Measurements from ENCODE around the gene DHRS11.

The DHRS11 gene, protein sequence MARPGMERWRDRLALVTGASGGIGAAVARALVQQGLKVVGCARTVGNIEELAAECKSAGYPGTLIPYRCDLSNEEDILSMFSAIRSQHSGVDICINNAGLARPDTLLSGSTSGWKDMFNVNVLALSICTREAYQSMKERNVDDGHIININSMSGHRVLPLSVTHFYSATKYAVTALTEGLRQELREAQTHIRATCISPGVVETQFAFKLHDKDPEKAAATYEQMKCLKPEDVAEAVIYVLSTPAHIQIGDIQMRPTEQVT

DNA sequence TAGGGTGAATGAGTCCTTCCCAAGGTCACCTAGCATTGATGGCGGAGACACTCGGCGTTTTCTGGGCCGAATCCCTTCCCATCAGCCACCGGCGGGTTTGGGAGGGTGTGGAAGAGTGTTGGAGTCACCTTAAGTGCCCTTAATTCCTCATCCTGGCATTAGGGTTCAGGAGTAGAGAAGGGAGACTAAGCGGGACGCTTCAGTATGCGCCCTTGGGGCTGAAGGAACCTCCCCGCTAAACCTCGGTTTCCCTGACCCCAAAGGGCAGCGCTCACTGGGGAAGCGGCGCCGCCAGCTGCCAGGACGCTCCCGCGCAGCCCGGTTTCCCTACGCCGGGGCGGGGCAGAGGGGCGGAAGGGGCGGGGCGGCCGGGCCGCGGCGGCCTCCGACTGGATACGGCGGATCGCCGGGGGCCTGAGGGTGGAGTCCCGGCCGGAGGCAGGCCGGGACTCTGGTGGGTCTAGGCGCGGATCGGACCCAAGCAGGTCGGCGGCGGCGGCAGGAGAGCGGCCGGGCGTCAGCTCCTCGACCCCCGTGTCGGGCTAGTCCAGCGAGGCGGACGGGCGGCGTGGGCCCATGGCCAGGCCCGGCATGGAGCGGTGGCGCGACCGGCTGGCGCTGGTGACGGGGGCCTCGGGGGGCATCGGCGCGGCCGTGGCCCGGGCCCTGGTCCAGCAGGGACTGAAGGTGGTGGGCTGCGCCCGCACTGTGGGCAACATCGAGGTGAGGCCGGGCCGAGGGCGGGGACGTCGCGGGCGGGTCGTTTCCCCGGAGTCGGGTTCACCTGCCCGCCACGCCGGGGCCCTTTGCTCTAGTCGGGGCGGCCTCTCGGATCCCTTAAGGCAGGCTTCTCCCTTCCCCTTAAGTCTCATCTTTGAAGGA lies at the start of gene DHRS11:
TSS of gene DHRS11 (plus strand) at position 446 of the 882 bp plus-strand sequence. CDS start at position 577, 131 bp downstream.
- DNase-seq (ENCODE audit: low spot score): peak; percentile 68

DNA sequence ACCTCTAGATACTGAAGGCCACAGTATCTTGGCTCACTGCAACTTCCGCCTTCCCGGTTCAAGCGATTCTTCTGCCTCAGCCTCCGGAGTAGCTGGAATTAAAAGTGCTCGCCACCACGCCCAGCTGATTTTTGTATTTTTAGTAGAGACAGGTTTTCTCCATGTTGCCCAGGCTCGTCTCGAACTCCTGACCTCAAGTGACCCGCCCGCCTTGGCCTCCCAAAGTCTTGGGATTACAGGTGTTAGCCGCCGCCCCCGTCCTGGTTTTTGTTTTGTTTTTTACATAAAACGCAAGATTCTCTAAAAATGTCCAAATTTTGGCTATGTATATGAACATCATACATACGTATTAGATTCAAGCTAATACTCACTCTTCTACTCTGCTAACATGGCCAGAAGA lies 48.9 kb upstream of the DHRS11 start:
- DNase-seq (ENCODE audit: low spot score): no peak

DNA sequence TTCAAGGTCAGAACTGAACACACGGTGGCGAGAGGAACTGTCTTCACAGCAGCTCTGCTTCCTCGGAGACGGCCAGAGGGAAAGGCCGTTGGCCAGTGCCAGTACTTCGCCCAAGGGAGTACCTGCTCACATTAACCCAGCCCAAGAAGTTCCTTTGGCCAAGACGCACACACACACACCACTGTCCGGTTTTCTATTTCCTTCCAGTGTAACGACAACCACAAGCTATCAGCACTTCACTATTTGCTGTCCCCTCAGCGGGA lies 47.7 kb upstream of the DHRS11 start:
- DNase-seq (ENCODE audit: low spot score): peak; percentile 15

DNA sequence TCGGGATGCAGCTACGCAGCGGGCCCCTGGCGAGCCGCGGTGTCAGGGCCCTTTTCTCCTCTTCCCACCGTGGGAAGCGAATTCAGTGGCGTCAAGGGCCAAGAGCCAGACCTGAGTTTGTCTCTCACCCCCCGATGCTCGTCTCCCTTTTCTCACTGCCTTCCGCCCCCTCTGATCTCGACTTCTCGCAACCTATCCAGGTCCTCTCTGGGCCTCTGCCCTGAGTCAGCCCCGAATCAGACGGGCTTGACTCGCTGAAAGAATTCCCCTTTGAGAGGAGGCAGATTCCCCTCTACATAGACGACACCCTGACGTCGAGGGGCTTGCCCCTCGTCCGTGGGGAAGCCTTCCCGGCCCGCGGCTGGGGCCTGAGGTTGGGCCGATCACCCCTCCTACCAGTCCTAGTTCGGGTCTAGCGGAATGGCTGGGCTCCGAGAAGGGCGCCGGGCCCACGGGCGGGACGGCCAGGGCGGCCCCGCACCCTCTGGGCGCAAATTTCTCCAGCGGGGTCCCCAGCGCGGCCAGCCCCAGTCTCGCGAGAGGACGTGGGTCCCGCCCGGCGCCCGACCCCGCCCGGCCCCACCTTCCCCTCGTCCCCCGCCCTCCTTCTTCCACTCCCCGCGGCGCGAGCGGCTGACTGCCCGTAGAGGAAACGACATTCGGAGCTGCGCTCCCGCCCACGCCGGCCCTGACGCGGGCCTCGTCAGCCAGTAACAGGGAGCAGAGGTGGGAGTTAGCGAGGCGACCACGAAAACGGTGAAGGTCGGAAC lies 47.2 kb upstream of the DHRS11 start, which contains the start of gene GGNBP2:
TSS of gene GGNBP2 (plus strand) at position 613 of the 770 bp plus-strand sequence. CDS start 806 bp downstream, outside the sequence.
- DNase-seq (ENCODE audit: low spot score): peak; percentile 91

DNA sequence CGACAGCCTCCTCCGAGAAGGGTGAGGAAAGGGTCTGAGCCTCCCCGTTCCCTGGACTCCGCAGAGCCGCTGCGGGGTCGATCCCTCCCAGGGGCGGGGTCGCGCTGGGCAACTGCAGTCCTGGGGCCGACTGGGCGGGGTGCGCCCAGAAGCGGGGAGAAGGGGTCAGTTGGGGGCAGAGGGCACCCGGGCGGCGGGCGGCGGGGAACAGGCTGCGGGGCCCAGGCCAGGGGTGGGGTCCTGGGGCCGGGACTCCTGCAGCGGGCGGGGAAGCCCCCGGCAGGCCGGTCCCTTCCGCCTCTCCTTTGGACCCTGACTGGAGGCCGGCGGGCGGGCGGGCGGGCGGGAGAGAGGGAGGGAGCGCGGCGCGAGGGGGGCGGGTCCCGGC lies 46.6 kb upstream of the DHRS11 start:
- DNase-seq (ENCODE audit: low spot score): no peak

DNA sequence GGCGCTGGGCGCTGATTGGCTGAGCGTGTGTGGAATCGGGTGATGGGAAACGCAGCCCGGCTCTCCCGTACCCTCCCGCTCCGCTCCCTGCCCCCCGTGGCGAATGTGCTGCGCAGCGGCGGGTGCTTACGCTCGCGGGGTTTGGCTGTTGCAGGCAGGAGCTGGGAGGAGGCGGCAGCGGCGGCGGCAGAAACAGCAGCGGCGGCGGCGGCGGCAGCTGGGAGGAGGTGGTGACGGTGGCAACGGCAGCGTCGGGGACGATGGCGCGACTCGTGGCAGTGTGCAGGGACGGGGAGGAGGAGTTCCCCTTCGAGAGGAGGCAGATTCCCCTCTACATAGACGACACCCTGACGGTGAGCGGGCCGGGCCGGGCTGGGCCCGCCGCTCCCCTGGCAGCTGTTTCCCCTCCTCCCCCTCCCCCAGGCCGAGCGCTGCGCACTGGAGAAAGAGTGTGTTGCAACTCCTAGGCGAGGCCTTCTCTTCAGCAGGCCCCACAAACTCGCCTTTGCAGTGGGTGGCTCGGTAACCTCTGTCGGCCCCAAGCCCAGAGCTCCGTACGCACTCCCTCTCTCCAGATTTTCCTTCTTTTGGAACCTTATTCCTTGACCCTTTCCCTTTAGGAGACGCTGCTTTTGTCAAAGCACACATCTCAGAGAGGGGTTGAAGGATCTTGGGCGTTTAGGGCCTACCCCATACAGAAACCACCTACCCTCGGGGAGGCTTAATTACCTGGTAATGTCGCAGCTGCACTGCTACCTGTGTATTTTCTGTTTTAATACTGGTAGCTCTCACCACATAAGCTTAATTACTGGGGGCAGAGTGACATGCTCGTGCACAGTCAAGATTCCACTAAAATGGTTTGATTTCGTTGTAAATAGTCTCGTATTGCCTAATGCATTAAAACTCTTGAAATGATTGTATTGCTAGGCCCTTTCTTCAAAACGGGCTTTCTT lies 45.9 kb upstream of the DHRS11 start:
- peak; percentile 97 for DNase-seq (ENCODE audit: low spot score)

DNA sequence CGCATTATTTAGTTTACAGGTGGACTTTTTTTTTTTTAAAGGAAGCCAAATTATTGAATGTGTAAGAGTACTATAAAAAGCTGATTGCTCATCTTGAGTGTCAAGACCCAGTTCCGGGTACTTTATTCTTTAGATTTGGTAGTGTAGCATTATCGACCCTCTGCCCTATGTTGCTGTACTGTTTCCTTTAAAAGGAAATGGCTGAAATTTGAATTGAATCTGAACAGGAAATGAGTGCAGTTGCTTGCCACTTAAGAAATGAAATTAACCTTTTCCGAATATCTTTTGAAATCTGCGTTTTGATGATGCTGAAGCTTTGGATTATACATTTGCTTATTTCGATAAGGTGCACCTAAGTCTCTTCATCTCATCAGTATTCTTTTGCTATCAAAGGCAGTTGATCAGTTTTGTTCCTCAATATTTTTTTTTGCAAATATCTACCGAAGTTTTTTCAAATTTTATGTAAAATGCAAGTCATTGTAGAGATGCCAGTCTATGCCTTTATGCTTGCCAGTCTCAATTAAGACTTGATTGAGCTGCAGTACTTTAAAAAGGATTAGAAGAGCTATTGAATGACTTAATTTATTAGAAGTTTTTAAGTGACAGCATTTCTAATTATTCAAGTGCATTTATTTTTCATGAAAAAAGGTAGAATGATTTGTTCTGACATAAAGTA lies 45.1 kb upstream of the DHRS11 start:
- DNase-seq (ENCODE audit: low spot score): peak; percentile 7

DNA sequence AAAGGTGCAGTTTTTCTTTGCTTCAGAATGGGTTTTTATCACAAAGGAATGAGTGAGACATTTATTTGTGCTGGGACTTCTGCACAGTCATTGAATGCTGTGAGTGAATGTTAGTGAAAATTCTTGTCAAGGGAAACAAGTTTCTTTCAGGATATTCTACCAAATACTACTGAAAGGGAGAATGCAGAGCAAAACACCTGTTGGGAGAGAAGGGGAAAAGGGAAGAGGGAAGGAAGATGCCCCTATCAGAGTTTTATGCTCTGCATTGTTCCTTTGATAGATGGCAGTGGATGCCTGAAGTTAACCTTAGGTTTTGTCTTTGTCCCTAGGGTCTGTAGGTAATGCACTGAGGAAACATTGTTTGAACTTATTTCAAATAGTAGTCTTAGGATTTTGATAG lies 43.9 kb upstream of the DHRS11 start:
- DNase-seq (ENCODE audit: low spot score): no peak

DNA sequence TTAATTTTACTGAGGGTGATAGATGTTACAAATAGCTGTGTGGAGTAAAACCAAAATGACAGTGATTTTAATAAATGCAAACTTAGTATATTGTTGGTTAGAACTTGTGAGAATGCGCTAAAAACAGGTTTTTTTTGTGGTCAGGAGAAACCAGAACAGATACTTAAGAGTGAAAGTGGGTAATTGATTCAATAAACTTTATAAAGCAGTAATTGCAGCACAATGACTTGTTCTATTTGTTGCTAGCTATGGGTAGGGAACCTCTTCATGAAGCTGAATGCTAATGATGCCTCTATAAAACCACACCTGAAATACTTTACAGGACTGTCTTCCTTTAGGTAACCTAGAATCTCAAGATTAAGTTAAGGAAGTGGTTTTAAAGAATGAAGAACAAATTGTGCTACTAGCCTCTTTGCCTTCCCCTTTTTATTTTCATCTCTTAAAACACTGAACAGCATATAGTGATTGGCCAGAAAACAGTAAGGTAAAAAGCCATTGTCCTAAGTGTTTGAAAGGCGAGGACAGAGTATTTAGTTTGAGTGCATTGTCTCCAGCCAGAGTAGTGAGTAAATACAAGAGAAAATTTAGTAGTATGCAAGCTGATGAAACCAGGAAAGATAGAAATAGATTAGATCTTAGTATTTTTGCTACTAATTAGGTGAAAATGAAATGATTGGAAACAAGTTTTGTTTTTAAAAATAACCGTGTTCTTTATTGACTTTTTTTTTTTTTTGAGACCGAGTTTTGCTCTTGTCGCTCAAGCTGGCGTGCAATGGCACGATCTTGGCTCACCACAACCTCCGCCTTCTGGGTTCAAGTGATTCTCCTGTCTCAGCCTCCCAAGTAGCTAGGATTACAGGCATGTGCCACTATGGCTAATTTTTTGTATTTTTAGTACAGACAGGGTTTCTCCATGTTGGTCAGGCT lies 40.9 kb upstream of the DHRS11 start:
- peak; percentile 20 for DNase-seq (ENCODE audit: low spot score)

DNA sequence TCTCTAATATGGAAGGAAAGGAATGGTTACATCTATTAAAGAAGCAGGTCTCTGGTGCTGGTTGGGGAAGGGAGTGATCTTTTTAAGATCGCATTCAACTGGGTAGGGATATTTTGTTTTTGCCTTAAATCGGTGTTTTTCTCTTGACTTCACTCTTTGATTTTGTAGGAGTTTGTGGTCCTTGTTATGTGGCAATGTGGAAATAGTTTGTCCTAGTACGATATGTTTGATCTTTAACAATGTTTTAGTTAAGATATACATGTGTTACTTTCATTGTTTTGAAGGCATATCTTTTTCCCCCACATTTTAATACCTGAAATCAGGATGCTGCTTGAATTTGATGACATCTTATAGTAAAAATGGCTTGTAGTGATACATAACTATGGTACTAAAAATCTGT lies 38.2 kb upstream of the DHRS11 start:
- DNase-seq (ENCODE audit: low spot score): no peak

DNA sequence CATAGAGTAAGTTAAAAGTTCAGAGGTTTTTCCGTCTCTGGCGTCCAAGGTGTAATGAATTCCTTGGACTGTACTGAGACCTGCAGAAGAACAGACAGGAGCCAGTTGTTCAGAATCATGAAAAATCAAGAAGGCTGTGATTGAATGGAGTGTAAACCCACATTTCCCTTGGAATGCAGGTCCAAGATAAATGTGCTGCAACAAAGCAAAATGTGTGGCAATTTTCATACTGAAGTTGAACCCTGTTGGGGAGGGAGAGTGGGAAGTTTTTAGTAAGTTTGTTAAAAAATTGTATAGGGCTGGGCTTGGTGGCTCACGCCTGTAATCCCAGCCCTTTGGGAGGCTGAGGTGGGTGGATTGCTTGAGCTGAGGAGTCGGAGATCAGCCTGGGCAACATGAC lies 25.6 kb upstream of the DHRS11 start:
- DNase-seq (ENCODE audit: low spot score): no peak

DNA sequence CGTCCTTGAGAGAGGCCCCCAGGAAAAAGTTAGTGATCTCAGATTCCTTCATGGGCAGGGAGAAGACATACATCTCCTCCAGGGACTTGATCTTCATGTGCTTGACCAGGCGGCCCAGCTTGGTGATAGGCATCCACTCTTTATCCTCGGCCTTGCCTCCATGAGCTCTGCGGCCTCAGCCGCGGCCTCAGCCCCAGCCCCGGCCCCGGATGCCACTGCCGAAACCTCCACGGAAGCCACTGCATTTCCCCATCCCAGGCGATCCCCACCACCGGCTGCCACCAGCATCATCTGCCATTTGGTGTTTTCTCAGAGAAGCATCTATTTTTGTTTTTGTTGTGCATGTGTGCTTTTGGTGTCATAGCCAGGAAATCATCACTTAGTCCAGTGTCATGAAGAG lies 16.7 kb upstream of the DHRS11 start:
- no peak for DNase-seq (ENCODE audit: low spot score)

DNA sequence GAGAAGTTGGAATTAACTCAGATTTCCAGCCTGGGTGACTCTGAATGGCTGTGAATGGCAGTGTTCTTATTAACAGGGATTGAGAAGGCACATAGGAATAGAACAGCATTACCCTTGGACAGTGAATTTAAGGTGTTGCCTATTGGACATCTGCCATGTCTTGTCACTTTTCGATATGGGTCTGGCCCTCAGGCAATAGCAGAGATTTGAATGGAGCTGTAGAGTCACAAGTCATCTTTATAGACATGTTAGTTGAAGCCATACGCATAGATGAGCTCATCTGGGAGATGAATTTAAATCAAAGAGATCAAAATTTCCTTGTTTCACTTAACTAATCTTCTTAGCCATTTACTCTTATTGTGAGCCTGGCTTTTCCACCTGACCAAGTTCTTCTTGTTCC lies 14.9 kb upstream of the DHRS11 start:
- DNase-seq (ENCODE audit: low spot score): no peak

DNA sequence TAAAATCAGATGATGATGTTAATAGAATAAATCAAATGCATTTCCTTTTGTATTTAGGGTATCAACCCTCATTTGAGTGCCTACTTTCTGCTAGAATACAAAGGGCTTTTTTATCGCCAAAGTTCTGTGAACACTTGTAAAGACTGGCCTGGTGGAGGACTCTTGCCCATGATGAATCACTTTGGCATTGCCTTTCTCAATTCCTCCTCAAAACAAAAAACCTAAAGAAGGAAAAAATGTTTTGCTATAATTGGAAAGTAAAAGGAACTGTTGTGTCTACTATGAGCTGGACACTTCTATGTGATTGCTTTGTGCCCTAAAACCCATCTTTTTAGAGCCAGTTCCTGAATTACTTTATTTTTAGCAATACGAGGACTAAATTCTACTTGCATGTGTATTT lies 13.0 kb upstream of the DHRS11 start:
- no peak for DNase-seq (ENCODE audit: low spot score)

DNA sequence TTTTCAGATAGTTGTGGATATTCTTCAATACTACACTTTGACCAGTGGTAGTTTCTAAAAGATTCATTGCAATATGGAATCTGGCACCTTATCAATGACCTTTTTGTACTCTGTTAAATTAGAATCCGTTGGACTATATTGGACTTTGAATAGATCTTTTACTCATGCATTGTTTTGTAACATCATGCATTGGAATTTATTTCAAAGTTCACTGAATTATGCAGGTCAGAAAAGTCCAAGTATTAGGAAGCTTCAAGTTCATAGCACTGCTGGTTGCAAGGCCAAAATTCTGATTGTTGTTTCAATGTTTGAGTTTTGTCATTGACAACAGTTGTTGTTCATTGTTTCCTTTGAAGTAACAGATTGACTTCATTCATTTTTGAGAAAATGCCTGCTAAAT lies 7.9 kb upstream of the DHRS11 start:
- no peak for DNase-seq (ENCODE audit: low spot score)

DNA sequence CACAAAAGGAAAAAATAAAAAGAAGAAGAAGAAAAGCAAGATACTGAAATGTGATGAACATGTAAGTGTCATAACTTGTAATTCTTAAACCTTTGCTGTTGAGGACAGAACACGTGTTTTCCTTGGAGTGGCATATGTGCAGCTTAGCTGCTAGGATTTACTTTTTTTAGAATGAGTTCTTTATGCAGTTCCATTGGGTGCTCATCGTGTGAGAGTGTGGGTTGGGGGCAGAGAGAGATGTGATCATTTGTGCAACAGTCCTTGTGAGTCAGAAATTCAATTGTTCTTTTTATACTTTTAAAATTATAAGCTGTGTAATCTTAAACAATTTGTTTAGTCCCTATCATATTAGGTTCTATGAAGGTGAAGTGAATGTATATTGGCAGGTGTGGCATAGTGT lies 5.5 kb upstream of the DHRS11 start:
- no peak for DNase-seq (ENCODE audit: low spot score)

DNA sequence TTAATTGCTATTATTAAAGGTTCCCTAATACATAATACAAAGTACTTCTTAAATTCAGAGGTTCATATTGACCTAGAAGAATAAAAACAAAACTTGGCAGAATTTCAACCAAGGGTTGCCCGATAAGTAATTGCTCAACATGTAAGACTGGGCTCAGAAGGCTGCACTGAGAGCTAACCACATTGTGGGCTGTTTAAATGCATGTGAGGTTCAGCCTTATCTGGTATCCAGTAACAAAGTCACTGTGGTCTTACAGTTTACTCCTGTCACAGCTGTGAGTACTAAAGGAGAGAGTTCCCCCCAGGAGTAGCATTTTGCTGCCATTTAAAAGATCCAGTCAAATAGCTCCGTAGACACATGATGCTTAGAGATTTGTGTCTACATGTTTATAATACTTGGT lies 1.6 kb upstream of the DHRS11 start:
- no peak for DNase-seq (ENCODE audit: low spot score)

DNA sequence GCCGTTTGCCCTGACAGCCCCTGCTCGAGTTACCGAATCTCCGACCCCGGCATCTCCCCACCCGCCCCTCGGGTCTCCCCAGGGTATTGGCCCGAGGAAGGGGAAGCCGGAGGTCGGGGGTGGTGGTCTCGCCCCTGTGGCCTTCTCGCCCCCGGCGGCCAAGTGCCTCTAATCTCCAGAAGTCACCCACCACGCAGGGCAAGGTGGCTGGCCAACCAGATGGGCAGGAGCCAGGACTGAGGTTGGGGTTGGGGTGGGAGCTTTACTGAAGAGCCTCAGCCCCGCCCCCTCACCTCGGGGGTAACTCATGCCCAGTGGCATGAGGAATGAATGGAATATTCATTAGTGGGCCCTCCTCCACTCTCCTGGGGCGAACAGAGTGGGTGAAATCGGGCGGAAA lies 637 bp downstream of the DHRS11 start:
- no peak for DNase-seq (ENCODE audit: low spot score)

DNA sequence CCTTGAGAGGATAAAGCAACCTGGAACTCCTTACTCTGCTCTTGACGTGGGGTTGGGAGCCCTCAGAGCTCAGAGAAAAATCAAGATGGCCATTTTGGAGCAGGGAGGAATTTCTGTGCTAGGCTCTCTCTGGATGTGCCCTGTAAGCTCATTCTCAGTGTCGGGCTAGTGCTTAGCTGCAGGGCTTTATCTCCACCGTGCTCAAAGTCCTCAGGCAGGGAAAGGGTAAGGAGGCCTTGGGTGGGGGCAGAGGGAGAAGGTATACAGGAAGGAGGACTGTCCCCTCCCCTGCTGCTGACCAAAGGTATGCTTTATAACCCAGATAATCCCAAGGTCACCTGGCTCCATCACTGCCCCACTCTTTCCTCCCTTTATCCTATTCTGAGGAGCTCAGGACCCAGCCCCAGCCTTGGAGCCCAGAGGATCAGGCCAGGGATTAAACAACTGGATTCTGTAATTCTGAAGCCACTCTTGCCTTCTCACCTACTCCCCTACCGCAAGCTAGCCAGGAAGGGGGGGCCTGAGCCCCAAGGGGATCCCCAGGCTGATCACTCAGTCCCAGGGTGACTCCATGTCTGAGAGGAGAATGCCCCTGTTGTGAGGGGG lies 1.1 kb downstream of the DHRS11 start:
- no peak for DNase-seq (ENCODE audit: low spot score)

Data from CD4-positive, alpha-beta T cell treated with Interleukin-2 at 100 ng/mL for 4 hours (primary cell).